ENCODE measurements around the gene CATSPERB.
"Not testable (repeated sequence)": the region's sequence is repeated elsewhere in the genome, so short reads cannot be mapped to it uniquely, and the experiment has no call there.

The CATSPERB gene

GRCh38 chr14:91689608-91690007 lies 42.3 kb downstream of the CATSPERB start:
- Histone ChIP-seq H3K4me2 (no peak overlapping the region), H4K20me1 (no peaks in the 10 kb centered on the region), H3K4me3 (no peak overlapping the region), H3K9me3 (replicated peaks in 1 of 11) (peaks cover 14 to 25% (median 21%) of the 10 kb centered on the region in 11 experiments), H3K27ac (no peak overlapping the region), H3K4me1 (peaks cover 0 to 11% (median 0%) of the 10 kb centered on the region in 10 experiments; a peak in 6 of 20 replicates), H3K36me3 (no peaks in the 10 kb centered on the region; a peak in 2 of 22 replicates), H3K9ac (no peak overlapping the region), H3K27me3 (no peaks in the 10 kb centered on the region)
- no peak for TF ChIP-seq Cebpa-rat (IDR thresholded peaks at IDR 0.05)

- not testable (repeated sequence) for H4K20me1 ChIP-seq, H3K9ac ChIP-seq, H3K27me3 ChIP-seq, H3K27ac ChIP-seq, H3K4me1 ChIP-seq, H3K4me2 ChIP-seq, H3K36me3 ChIP-seq, H3K4me3 ChIP-seq
- H3K9me3 ChIP-seq (replicated peaks in 1 of 11), result peaks cover 14 to 25% (median 21%) of the 10 kb centered on the region in 11 experiments
These were observed 44.5 kb downstream of the CATSPERB start for GRCh38 chr14:91687436-91687835.

DNA sequence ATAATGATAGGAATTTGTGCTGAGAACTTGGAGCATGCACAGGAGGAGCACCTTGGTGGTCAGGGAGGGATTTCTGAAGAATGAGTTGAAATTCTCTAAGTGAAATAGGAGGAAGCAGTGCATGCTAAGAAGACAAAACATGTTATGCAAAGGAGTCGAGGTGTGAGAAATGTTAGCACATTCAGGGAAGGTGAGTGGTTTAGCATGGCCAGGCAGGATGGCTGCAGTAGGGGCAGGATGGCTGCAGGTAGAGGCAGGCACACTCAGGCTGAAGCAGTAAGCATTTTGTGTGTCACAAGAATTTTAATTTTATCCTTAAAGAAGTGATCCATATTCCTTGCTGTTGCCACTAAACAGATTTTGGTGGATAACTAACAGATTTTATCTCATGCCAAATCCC lies 46.3 kb downstream of the CATSPERB start:
- no peaks in the 10 kb centered on the region for H3K4me1 ChIP-seq
- H3K27ac ChIP-seq, result no peak overlapping the region

DNA sequence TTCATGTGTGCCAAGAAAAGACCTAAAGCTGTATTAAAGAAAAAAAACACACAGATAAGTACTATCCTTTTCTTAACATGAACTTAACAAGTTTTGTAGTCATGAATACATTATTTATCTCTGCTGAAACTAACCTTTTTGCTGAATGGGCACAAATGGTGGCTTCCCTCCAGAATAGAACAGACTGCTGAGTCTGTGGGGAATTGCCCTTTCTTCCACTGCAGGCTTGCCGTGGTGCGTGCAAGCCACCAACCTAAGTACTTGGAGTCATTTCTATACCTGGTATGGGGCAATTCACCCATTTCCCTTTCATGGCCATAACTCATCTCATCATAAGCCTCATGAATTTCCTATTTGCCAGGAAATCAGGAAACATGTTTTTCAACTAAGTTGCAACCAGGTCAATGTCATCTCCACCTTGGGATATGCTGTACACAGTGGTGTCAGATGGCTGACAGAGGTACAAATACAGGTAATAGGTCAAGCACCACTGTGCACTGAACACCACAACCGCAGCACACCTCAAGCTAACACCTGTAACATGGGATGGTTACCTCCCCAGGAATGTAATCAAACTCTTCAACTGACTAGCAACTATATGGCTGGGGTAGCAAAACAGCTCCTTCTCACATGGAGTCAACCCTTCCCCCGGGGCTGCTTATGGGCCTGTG lies 49.9 kb downstream of the CATSPERB start:
- H3K9me3 ChIP-seq (replicated peaks in 1 of 11), result peaks cover 28 to 42% (median 36%) of the 10 kb centered on the region in 11 experiments
- no peaks in the 10 kb centered on the region for H4K20me1 ChIP-seq
- H3K9ac ChIP-seq, result no peak overlapping the region
- H3K27me3 ChIP-seq, result no peaks in the 10 kb centered on the region
- no peak overlapping the region for H3K27ac ChIP-seq
- no peaks in the 10 kb centered on the region for H3K36me3 ChIP-seq
- TF ChIP-seq Cebpa-rat (IDR thresholded peaks at IDR 0.05), result no peak
- no peaks in the 10 kb centered on the region for H3K4me1 ChIP-seq
- H3K4me3 ChIP-seq, result no peak overlapping the region
- no peak overlapping the region for H3K4me2 ChIP-seq

More for the DNA sequence above, 46.3 kb downstream of the CATSPERB start:
- Histone ChIP-seq H3K9me3 (replicated peaks in 1 of 11) (peaks cover 8 to 19% (median 13%) of the 10 kb centered on the region in 11 experiments), H4K20me1 (no peaks in the 10 kb centered on the region), H3K4me3 (no peak overlapping the region), H3K36me3 (no peaks in the 10 kb centered on the region; a peak in 2 of 22 replicates), H3K9ac (no peak overlapping the region), H3K4me2 (no peak overlapping the region), H3K27me3 (no peaks in the 10 kb centered on the region)
- TF ChIP-seq Cebpa-rat (IDR thresholded peaks at IDR 0.05), result no peak

DNA sequence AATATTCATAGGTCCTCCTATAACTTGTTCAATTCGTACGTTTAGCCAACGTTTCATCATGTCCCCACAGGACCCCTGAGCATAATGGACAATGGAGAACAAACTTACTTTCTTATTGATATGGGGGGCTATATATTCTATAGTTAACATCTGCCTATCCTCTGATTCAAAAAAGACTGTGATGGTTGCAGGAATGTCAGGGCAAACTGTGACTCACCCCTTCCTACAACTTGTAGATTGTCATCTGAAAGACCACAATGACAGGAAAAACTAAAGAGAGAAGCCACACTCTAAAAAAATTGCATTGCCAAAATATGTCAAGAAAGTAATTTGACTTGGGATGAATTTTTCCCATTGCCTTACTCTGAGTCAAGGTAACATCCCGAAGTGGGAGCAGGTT lies 50.8 kb downstream of the CATSPERB start:
- peaks cover 28 to 46% (median 39%) of the 10 kb centered on the region in 11 experiments for H3K9me3 ChIP-seq (replicated peaks in 1 of 11)
- H3K27ac ChIP-seq, result no peak overlapping the region
- TF ChIP-seq Cebpa-rat (IDR thresholded peaks at IDR 0.05), result no peak
- H3K27me3 ChIP-seq, result no peaks in the 10 kb centered on the region
- no peaks in the 10 kb centered on the region for H3K36me3 ChIP-seq
- H3K4me1 ChIP-seq, result no peaks in the 10 kb centered on the region
- no peak overlapping the region for H3K4me3 ChIP-seq
- no peak overlapping the region for H3K9ac ChIP-seq
- H4K20me1 ChIP-seq, result no peaks in the 10 kb centered on the region
- no peak overlapping the region for H3K4me2 ChIP-seq

- Histone ChIP-seq H3K27me3 (no peaks in the 10 kb centered on the region), H4K20me1 (no peaks in the 10 kb centered on the region), H3K4me3 (no peak overlapping the region), H3K27ac (no peak overlapping the region), H3K36me3 (no peaks in the 10 kb centered on the region), H3K9ac (no peak overlapping the region), H3K4me2 (no peak overlapping the region), H3K4me1 (no peaks in the 10 kb centered on the region), H3K9me3 (replicated peaks in 1 of 11) (peaks cover 28 to 49% (median 39%) of the 10 kb centered on the region in 11 experiments)
- no peak for TF ChIP-seq Cebpa-rat (IDR thresholded peaks at IDR 0.05)
These were observed 52.6 kb downstream of the CATSPERB start for GRCh38 chr14:91679273-91679672.

- H3K9me3 ChIP-seq (replicated peaks in 1 of 11), result peaks cover 35 to 61% (median 47%) of the 10 kb centered on the region in 11 experiments
- not testable (repeated sequence) for H3K9ac ChIP-seq, H3K4me2 ChIP-seq
These were observed 54.2 kb downstream of the CATSPERB start for GRCh38 chr14:91677687-91678086.

DNA sequence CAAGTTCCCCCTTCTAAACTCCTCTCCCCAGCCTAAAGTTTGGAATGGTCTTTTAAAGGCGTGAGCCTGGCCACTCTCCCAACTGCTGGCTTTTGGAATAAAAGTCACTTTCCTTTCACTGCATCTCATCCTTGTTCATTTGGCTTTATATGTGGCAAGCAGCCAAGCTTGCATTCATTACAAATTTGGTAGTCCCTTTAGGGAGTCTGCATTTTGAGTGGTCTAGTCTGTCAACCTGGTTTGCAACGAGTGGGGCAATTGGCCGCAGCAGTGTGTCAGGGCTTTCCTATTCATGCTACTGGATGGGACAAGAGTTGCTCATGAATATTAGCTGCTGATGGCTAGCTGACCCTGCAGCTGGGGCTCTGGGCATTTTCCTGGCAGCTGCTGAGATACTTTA lies 57.0 kb downstream of the CATSPERB start:
- H3K9ac ChIP-seq, result no peak overlapping the region

More at GRCh38 chr14:91677687-91678086, 54.2 kb downstream of the CATSPERB start:
- not testable (repeated sequence) for H4K20me1 ChIP-seq, H3K27ac ChIP-seq, H3K27me3 ChIP-seq, H3K4me1 ChIP-seq, H3K4me3 ChIP-seq, H3K36me3 ChIP-seq

DNA sequence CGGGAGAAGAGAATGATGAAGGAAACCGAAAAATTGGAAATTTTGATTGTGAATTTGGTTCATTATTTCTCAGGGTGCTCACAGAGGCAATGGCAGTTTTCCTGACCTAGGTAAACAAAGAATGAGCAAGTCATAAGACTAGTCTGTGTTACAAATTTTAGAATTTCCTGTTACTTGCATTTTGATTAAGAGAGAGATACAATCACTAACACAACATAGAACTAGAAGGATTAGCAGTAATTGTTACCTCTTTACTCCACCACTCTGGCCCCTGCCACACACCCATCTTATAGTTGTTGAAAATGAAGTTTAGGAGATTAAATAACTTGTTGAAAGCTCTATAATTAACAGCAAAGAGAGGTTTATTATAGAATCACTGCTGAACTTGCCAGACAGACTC lies 62.0 kb downstream of the CATSPERB start:
- Histone ChIP-seq H3K9ac (no peak overlapping the region), H3K27ac (no peak overlapping the region), H4K20me1 (no peaks in the 10 kb centered on the region), H3K36me3 (no peaks in the 10 kb centered on the region), H3K4me1 (no peaks in the 10 kb centered on the region), H3K4me3 (no peak overlapping the region), H3K9me3 (replicated peaks in 1 of 11) (peaks cover 4 to 30% (median 15%) of the 10 kb centered on the region in 11 experiments; a peak in 19 of 22 replicates), H3K27me3 (no peaks in the 10 kb centered on the region), H3K4me2 (no peak overlapping the region)
- no peak for TF ChIP-seq Cebpa-rat (IDR thresholded peaks at IDR 0.05)

More for the DNA sequence above, 57.0 kb downstream of the CATSPERB start:
- Histone ChIP-seq H3K9me3 (replicated peaks in 1 of 11) (peaks cover 25 to 54% (median 34%) of the 10 kb centered on the region in 11 experiments), H3K36me3 (no peaks in the 10 kb centered on the region), H3K4me2 (no peak overlapping the region), H3K27me3 (no peaks in the 10 kb centered on the region), H3K4me1 (no peaks in the 10 kb centered on the region), H3K4me3 (no peak overlapping the region), H4K20me1 (no peaks in the 10 kb centered on the region), H3K27ac (no peak overlapping the region)
- no peak for TF ChIP-seq Cebpa-rat (IDR thresholded peaks at IDR 0.05)

GRCh38 chr14:91667101-91667500 lies 64.8 kb downstream of the CATSPERB start:
- not testable (repeated sequence) for H3K27me3 ChIP-seq, H3K9ac ChIP-seq, H3K4me3 ChIP-seq, H3K27ac ChIP-seq, H4K20me1 ChIP-seq, H3K36me3 ChIP-seq, H3K4me2 ChIP-seq, H3K4me1 ChIP-seq
- peaks cover 0 to 17% (median 7%) of the 10 kb centered on the region in 11 experiments; a peak in 10 of 22 replicates for H3K9me3 ChIP-seq (replicated peaks in 1 of 11)
